Measurements from ENCODE around the gene DHRS2.

GRCh38 chr14:23622990-23623389 is 13.2 kb upstream of the DHRS2 start:
- TF ChIP-seq MYC (IDR thresholded peaks at IDR 0.05; ENCODE audit: borderline replicate concordance, low read length) (no peak), RNF2 (IDR thresholded peaks at IDR 0.05; ENCODE audit: borderline replicate concordance, low read depth) (no peak), ZSCAN20 (CRISPR knock-in tag; IDR thresholded peaks at IDR 0.05) (no peak), MAFK (IDR thresholded peaks at IDR 0.05; ENCODE audit: partially characterized antibody) (no peak), CEBPB (IDR thresholded peaks at IDR 0.05) (no peak), SREBF2 (IDR thresholded peaks at IDR 0.05) (no peak), ZFP36 (IDR thresholded peaks at IDR 0.05; ENCODE audit: borderline replicate concordance, partially characterized antibody) (no peak), POLR2A (IDR thresholded peaks at IDR 0.05; ENCODE audit: low read length) (no peak), CTCF (IDR thresholded peaks at IDR 0.05) (no peak)
